ENCODE data around the gene HOMER2.

GRCh38 chr15:82944056-82944455, 8.5 kb downstream of the HOMER2 start:
- TF ChIP-seq POLR2A (IDR thresholded peaks at IDR 0.05) (no peak), POLR2AphosphoS5 (IDR thresholded peaks at IDR 0.05) (no peak), EP300 (IDR thresholded peaks at IDR 0.05; ENCODE audit: low read depth) (no peak), CTCF (IDR thresholded peaks at IDR 0.05) (no peak)
